ENCODE data around the gene PAFAH2.

The PAFAH2 gene

GRCh38 chr1:26029054-26029863 is 31.4 kb upstream of the PAFAH2 start:
- ChIA-PET POLR2A (interaction anchor here (0.6 to 1.6 kb wide), 2 partner anchors 16 to 175 kb away, joined by 3 to 4 read pairs; no protein-coding TSS in a partner anchor), CTCF (interaction anchor here (0.6 to 1.7 kb wide), 7 partner anchors 10 to 879 kb away, joined by 3 to 7 read pairs (median 4); no protein-coding TSS in a partner anchor)

GRCh38 chr1:26028490-26028980 is 30.7 kb upstream of the PAFAH2 start:
- POLR2A ChIA-PET, result interaction anchor here (1.6 kb wide), 1 partner anchor 15 kb away, joined by 3 read pairs; no protein-coding TSS in a partner anchor
- H3K4me1 ChIP-seq (ENCODE audit: control insufficient read depth, insufficient read depth, low read length), result no peaks in the 10 kb centered on the region
- no peak overlapping the region for H3K27ac ChIP-seq (ENCODE audit: extremely low read depth, low read depth, low read length)
- CTCF ChIA-PET, result interaction anchor here (0.5 to 1.7 kb wide), 4 partner anchors 12 to 117 kb away, joined by 3 to 7 read pairs (median 3); no protein-coding TSS in a partner anchor
- TF ChIP-seq ZIC2 (tag by site-specific recombination; IDR thresholded peaks at IDR 0.05) (no peak), GLIS1 (tag by site-specific recombination; IDR thresholded peaks at IDR 0.05) (peak; percentile 89), ZNF398 (tag by site-specific recombination; IDR thresholded peaks at IDR 0.05) (peak; percentile 52; the same call in 1 of the 2 replicates)
- no peaks in the 10 kb centered on the region for H3K36me3 ChIP-seq (ENCODE audit: control insufficient read depth in 2 of 2, insufficient read depth in 1 of 2, low read length in 2 of 2)
- no peaks in the 10 kb centered on the region for H3K9me3 ChIP-seq (ENCODE audit: control insufficient read depth, insufficient read depth, low read depth, low read length)
- H3K4me3 ChIP-seq (ENCODE audit: low read depth, low read length), result no peak overlapping the region

More at GRCh38 chr1:26029054-26029863, 31.4 kb upstream of the PAFAH2 start:
- TF ChIP-seq ZNF114 (tag by site-specific recombination; IDR thresholded peaks at IDR 0.05) (no peak), ZNF837 (tag by site-specific recombination; IDR thresholded peaks at IDR 0.05) (no peak), GLIS2 (tag by site-specific recombination; IDR thresholded peaks at IDR 0.05) (peak; percentile 46; the same call in 1 of the 2 replicates), SP2 (tag by site-specific recombination; IDR thresholded peaks at IDR 0.05) (0 out of 2 replicates have a peak, but pooled peaks have one; percentile 18), ZSCAN23 (tag by site-specific recombination; IDR thresholded peaks at IDR 0.05) (no peak), ZNF571 (tag by site-specific recombination; IDR thresholded peaks at IDR 0.05) (no peak), ZNF221 (tag by site-specific recombination; IDR thresholded peaks at IDR 0.05; ENCODE audit: borderline replicate concordance) (no peak), ZNF24 (tag by site-specific recombination; IDR thresholded peaks at IDR 0.05) (no peak), ZNF544 (tag by site-specific recombination; IDR thresholded peaks at IDR 0.05) (no peak), FEZF1 (tag by site-specific recombination; IDR thresholded peaks at IDR 0.05) (no peak)
- TF ChIP-seq, protein P1, sequence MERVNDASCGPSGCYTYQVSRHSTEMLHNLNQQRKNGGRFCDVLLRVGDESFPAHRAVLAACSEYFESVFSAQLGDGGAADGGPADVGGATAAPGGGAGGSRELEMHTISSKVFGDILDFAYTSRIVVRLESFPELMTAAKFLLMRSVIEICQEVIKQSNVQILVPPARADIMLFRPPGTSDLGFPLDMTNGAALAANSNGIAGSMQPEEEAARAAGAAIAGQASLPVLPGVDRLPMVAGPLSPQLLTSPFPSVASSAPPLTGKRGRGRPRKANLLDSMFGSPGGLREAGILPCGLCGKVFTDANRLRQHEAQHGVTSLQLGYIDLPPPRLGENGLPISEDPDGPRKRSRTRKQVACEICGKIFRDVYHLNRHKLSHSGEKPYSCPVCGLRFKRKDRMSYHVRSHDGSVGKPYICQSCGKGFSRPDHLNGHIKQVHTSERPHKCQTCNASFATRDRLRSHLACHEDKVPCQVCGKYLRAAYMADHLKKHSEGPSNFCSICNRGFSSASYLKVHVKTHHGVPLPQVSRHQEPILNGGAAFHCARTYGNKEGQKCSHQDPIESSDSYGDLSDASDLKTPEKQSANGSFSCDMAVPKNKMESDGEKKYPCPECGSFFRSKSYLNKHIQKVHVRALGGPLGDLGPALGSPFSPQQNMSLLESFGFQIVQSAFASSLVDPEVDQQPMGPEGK (tag by site-specific recombination; IDR thresholded peaks at IDR 0.05), result 0 out of 2 replicates have a peak, but pooled peaks have one; percentile 32
- H3K4me1 ChIP-seq (ENCODE audit: control insufficient read depth, insufficient read depth, low read length), result no peaks in the 10 kb centered on the region
- no peak overlapping the region for H3K27ac ChIP-seq (ENCODE audit: extremely low read depth, low read depth, low read length)
- H3K36me3 ChIP-seq (ENCODE audit: control insufficient read depth in 2 of 2, insufficient read depth in 1 of 2, low read length in 2 of 2), result no peaks in the 10 kb centered on the region
- H3K9me3 ChIP-seq (ENCODE audit: control insufficient read depth, insufficient read depth, low read depth, low read length), result no peaks in the 10 kb centered on the region
- no peak overlapping the region for H3K4me3 ChIP-seq (ENCODE audit: low read depth, low read length)

DNA sequence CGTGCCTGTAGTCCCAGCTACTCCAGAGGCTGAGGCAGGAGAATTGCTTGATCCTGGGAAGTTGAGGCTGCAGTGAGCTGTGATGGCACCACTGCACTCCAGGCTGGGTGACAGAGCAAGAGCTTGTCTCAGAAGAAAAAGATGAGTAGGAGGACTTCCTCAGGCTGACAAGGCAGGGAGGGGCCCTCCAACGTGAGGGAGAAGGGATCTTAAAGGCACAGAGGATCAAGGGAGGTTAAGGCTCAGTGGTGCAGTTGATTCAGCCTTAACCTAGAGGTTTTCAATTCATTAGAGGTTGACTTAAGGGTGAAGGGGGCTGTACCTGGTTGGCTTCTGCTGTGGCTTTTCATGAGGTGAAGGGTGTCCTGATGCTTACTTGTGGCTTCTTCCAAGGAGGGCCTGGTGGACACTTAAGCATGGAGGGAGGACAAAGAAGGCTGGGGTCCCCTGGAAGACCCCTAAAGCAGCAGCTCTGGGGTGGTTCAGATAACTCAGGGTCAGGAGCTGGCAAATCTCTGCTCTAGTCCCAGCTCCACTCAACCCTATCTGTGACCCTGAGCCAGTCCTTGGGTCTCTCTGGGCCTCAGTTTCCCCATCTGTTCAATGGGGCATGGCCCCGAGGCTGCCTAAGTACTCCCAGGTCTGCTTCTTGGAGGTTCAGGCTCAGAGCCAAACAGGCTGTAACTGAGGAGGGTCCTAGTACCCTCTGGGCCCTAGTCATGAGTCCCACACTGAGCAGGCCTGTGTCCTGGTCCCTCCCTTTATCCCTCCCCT is 30.0 kb upstream of the PAFAH2 start:
- ChIA-PET CTCF (interaction anchor here (0.5 to 1.6 kb wide), 4 partner anchors 11 to 185 kb away, joined by 3 read pairs; no protein-coding TSS in a partner anchor), POLR2A (interaction anchor here (0.9 kb wide), 1 partner anchor 9 kb away, joined by 3 read pairs; no protein-coding TSS in a partner anchor)
- Histone ChIP-seq H3K36me3 (ENCODE audit: control insufficient read depth in 2 of 2, insufficient read depth in 1 of 2, low read length in 2 of 2) (no peaks in the 10 kb centered on the region), H3K9me3 (ENCODE audit: control insufficient read depth, insufficient read depth, low read depth, low read length) (no peaks in the 10 kb centered on the region), H3K4me3 (ENCODE audit: low read depth, low read length) (no peak overlapping the region), H3K27ac (ENCODE audit: extremely low read depth, low read depth, low read length) (no peak overlapping the region), H3K4me1 (ENCODE audit: control insufficient read depth, insufficient read depth, low read length) (no peaks in the 10 kb centered on the region)
- TF ChIP-seq ZNF548 (tag by site-specific recombination; IDR thresholded peaks at IDR 0.05) (no peak), EGR2 (tag by site-specific recombination; IDR thresholded peaks at IDR 0.05; ENCODE audit: low read depth) (0 out of 2 replicates have a peak, but pooled peaks have one; percentile 21), ZNF239 (tag by site-specific recombination; IDR thresholded peaks at IDR 0.05) (no peak), ZNF394 (tag by site-specific recombination; IDR thresholded peaks at IDR 0.05; ENCODE audit: borderline replicate concordance) (peak; percentile 28; the same call in 1 of the 2 replicates)
